GM23338 (cell line): ENCODE measurements around the gene COMMD7.

Experiments used
- CREB1 ChIP-seq: fragments of 250-450 bp; sonication (Bioruptor Pico); IDR thresholded peaks from 2 replicates; pipeline ENCODE4 v1.5.0; 2020; ENCODE audit warnings: low read depth, mild to moderate bottlenecking, moderate library complexity
- EZH2 ChIP-seq: fragments of 200-600 bp; sonication (generic); IDR thresholded peaks from one replicate; pipeline ENCODE4 v1.8.0; 2017; ENCODE audit warnings: antibody characterized with exemption, mild to moderate bottlenecking, low read depth; ENCODE audit not compliant: unreplicated experiment
- EZH2phosphoT487 ChIP-seq: fragments of 200-600 bp; sonication (generic); IDR thresholded peaks from one replicate; pipeline ENCODE4 v1.8.1; 2018; ENCODE audit warnings: antibody characterized with exemption; ENCODE audit not compliant: unreplicated experiment
- JUNB ChIP-seq: IDR thresholded peaks from one replicate; pipeline ENCODE4 v1.6.1; 2016; ENCODE audit warnings: antibody characterized with exemption; ENCODE audit not compliant: unreplicated experiment
- NANOG ChIP-seq: IDR thresholded peaks from 2 replicates; pipeline ENCODE4 v1.6.1; 2016; ENCODE audit warnings: antibody characterized with exemption, borderline replicate concordance
- POLR2AphosphoS5 ChIP-seq: IDR thresholded peaks from 2 replicates; pipeline ENCODE4 v1.6.1; 2016; ENCODE audit warnings: antibody characterized with exemption, low read depth
- ZNF331 ChIP-seq: fragments of 250-450 bp; sonication (Bioruptor Pico); IDR thresholded peaks from 2 replicates; pipeline ENCODE4 v1.5.0; 2020; ENCODE audit warnings: low read depth, mild to moderate bottlenecking, moderate library complexity
- TF ChIP-seq, protein P1 (sequence below), 2 experiments: fragments of 200-600 bp in 1 of 2; sonication (generic) in 1 of 2; conservative IDR thresholded peaks; 2 replicates each; pipeline versions ENCODE4 v1.5.1 to v1.6.1; 2016 to 2017; ENCODE audit warnings: antibody characterized with exemption in 2 of 2, low read depth in 2 of 2, mild to moderate bottlenecking in 2 of 2, moderate library complexity in 1 of 2
- TF ChIP-seq, protein P2 (sequence below): IDR thresholded peaks from one replicate; pipeline ENCODE4 v1.6.1; 2018; ENCODE audit warnings: antibody characterized with exemption; ENCODE audit not compliant: unreplicated experiment
- TF ChIP-seq, protein P3 (sequence below): IDR thresholded peaks from 2 replicates; pipeline ENCODE4 v1.6.1; 2016; ENCODE audit warnings: antibody characterized with exemption

DNA sequence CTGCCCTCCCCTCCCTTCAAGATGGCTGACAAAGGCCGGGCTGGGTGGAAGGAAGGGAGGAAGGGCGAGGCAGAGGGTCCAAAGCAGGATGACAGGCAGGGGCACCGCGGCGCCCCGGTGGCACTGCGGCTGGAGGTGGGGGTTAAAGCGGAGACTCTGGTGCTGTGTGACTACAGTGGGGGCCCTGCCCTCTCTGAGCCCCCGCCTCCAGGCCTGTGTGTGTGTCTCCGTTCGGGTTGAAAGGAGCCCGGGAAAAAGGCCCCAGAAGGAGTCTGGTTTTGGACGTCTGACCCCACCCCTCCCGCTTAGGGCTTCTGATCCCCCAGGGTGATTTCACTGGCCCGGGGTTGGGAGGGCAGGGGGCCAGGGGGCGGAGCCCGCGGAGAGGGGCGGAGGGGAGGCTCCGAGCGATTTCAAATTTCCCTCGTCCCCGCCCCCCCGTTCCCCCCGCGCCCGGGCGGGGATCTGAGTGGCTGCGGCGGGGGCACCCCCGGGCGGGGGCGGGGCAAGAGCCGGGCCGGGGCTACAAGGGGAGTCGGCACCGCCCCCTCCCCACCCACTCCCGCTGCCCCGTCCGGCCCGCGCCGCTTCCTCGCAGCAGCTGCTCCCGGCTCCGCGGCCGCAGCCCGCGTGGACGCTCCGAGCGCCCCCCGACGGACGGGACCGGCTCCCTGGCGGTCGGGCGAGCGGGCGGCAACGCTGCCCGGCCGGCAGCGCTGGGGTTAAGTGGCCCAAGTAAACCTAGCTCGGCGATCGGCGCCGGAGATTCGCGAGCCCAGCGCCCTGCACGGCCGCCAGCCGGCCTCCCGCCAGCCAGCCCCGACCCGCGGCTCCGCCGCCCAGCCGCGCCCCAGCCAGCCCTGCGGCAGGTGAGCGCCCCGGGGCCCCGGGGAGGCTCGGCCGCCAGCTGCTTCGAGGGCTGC, 18.8 kb upstream of the COMMD7 start, which contains the start of gene DNMT3B:
- no peak for TF ChIP-seq EZH2phosphoT487
- TF ChIP-seq EZH2, result no peak
- TF ChIP-seq, protein P1, sequence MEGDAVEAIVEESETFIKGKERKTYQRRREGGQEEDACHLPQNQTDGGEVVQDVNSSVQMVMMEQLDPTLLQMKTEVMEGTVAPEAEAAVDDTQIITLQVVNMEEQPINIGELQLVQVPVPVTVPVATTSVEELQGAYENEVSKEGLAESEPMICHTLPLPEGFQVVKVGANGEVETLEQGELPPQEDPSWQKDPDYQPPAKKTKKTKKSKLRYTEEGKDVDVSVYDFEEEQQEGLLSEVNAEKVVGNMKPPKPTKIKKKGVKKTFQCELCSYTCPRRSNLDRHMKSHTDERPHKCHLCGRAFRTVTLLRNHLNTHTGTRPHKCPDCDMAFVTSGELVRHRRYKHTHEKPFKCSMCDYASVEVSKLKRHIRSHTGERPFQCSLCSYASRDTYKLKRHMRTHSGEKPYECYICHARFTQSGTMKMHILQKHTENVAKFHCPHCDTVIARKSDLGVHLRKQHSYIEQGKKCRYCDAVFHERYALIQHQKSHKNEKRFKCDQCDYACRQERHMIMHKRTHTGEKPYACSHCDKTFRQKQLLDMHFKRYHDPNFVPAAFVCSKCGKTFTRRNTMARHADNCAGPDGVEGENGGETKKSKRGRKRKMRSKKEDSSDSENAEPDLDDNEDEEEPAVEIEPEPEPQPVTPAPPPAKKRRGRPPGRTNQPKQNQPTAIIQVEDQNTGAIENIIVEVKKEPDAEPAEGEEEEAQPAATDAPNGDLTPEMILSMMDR (conservative IDR thresholded peaks at IDR 0.05; ENCODE audit: low read depth in 2 of 2), result peak in 1 of 2 experiments; percentile 56; a peak in 2 of 4 replicates
- TF ChIP-seq CREB1 (CRISPR knock-in tag), result no peak
- TF ChIP-seq, protein P2, sequence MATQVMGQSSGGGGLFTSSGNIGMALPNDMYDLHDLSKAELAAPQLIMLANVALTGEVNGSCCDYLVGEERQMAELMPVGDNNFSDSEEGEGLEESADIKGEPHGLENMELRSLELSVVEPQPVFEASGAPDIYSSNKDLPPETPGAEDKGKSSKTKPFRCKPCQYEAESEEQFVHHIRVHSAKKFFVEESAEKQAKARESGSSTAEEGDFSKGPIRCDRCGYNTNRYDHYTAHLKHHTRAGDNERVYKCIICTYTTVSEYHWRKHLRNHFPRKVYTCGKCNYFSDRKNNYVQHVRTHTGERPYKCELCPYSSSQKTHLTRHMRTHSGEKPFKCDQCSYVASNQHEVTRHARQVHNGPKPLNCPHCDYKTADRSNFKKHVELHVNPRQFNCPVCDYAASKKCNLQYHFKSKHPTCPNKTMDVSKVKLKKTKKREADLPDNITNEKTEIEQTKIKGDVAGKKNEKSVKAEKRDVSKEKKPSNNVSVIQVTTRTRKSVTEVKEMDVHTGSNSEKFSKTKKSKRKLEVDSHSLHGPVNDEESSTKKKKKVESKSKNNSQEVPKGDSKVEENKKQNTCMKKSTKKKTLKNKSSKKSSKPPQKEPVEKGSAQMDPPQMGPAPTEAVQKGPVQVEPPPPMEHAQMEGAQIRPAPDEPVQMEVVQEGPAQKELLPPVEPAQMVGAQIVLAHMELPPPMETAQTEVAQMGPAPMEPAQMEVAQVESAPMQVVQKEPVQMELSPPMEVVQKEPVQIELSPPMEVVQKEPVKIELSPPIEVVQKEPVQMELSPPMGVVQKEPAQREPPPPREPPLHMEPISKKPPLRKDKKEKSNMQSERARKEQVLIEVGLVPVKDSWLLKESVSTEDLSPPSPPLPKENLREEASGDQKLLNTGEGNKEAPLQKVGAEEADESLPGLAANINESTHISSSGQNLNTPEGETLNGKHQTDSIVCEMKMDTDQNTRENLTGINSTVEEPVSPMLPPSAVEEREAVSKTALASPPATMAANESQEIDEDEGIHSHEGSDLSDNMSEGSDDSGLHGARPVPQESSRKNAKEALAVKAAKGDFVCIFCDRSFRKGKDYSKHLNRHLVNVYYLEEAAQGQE, result peak; percentile 42
- TF ChIP-seq, protein P3, sequence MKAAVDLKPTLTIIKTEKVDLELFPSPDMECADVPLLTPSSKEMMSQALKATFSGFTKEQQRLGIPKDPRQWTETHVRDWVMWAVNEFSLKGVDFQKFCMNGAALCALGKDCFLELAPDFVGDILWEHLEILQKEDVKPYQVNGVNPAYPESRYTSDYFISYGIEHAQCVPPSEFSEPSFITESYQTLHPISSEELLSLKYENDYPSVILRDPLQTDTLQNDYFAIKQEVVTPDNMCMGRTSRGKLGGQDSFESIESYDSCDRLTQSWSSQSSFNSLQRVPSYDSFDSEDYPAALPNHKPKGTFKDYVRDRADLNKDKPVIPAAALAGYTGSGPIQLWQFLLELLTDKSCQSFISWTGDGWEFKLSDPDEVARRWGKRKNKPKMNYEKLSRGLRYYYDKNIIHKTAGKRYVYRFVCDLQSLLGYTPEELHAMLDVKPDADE, result peak; percentile 21; the same call in 1 of the 2 replicates
- TF ChIP-seq POLR2AphosphoS5, result peak; percentile 88
- TF ChIP-seq ZNF331, result no peak
- TF ChIP-seq NANOG, result no peak
- TF ChIP-seq JUNB, result no peak
